PC-9 (cell line): ENCODE results near the gene STX5. TPM values are rescaled to one million over a fixed set of nuclear protein-coding genes. Genes with fewer than 3 reads are reported as not detected.
A peak's percentile ranks its signal among the peaks of the same experiment; 100 is the strongest.

Source experiments
- BruUV-seq: library from RNA; stranded (reverse); fragments of 400-500 nt; replicated peaks from 2 replicates; lab custom pipeline; 2021; lab: Mats Ljungman, UMichigan
- CTCF ChIA-PET: fragments of 300-600 bp; sonication (Branson Sonifier 250); formaldehyde crosslinking; loops from one replicate; lab custom pipeline; 2022; ENCODE audit warnings: antibody characterized with exemption; lab: Charles Lee
- POLR2A ChIA-PET: fragments of 300-600 bp; sonication (Branson Sonifier 250); formaldehyde crosslinking; loops from one replicate; lab custom pipeline; 2022; ENCODE audit warnings: antibody characterized with exemption; ENCODE audit not compliant: unreplicated experiment; lab: Charles Lee
- DNase-seq, 2 experiments: peaks; one replicate each; pipeline versions ENCODE4 v3.0.0 to v3.0.0-alpha.2; 2015 to 2022; ENCODE audit warnings: mixed read lengths in 1 of 2
- H2AFZ ChIP-seq: fragments of 200-600 bp; sonication (generic); 2 replicates; pipeline ENCODE4 v1.8.1; 2017; ENCODE audit warnings: antibody characterized with exemption
- H3F3A ChIP-seq: fragments of 200-600 bp; sonication (generic); 2 replicates; pipeline ENCODE4 v1.8.1; 2017; ENCODE audit warnings: antibody characterized with exemption, mild to moderate bottlenecking, low read depth; ENCODE audit not compliant: insufficient read depth
- H3K27ac ChIP-seq: fragments of 200-600 bp; sonication (generic); 2 replicates; pipeline ENCODE4 v1.6.1; 2016; ENCODE audit warnings: mixed run types
- H3K27me3 ChIP-seq: fragments of 200-600 bp; sonication (generic); 2 replicates; pipeline ENCODE4 v1.6.1; 2016; ENCODE audit warnings: low read depth, mixed run types; ENCODE audit not compliant: insufficient read depth
- H3K36me3 ChIP-seq: fragments of 200-600 bp; sonication (generic); 2 replicates; pipeline ENCODE4 v1.6.1; 2016; ENCODE audit warnings: low read depth, mixed run types
- H3K4me1 ChIP-seq: fragments of 200-600 bp; sonication (generic); replicated peaks from 2 replicates; pipeline ENCODE4 v1.6.1; 2016; ENCODE audit warnings: mixed run types; ENCODE audit not compliant: insufficient read depth
- H3K4me2 ChIP-seq: fragments of 200-600 bp; sonication (generic); 2 replicates; pipeline ENCODE4 v1.6.1; 2017; ENCODE audit warnings: mixed run types
- H3K4me3 ChIP-seq: fragments of 200-600 bp; sonication (generic); 2 replicates; pipeline ENCODE4 v1.6.1; 2016; ENCODE audit warnings: mixed run types
- H3K79me2 ChIP-seq: fragments of 200-600 bp; sonication (generic); 2 replicates; pipeline ENCODE4 v1.6.1; 2017; ENCODE audit warnings: low read depth, mixed run types
- H3K9me2 ChIP-seq: fragments of 200-600 bp; sonication (generic); 2 replicates; pipeline ENCODE4 v1.8.1; 2017; ENCODE audit warnings: mild to moderate bottlenecking; ENCODE audit not compliant: insufficient read depth
- H3K9me3 ChIP-seq: fragments of 200-600 bp; sonication (generic); 2 replicates; pipeline ENCODE4 v1.8.1; 2016; ENCODE audit warnings: low read depth; ENCODE audit not compliant: insufficient read depth
- H4K20me1 ChIP-seq: fragments of 200-600 bp; sonication (generic); 2 replicates; pipeline ENCODE4 v1.8.1; 2017; ENCODE audit not compliant: insufficient read depth
- CTCF ChIP-seq: fragments of 200-600 bp; sonication (generic); conservative IDR thresholded peaks from 2 replicates; pipeline ENCODE4 v1.6.1; 2017; ENCODE audit warnings: mixed run types, antibody characterized with exemption, mild to moderate bottlenecking, moderate library complexity
- EZH2 ChIP-seq: fragments of 200-600 bp; sonication (generic); IDR thresholded peaks from 2 replicates; pipeline ENCODE4 v1.8.0; 2017; ENCODE audit warnings: antibody characterized with exemption, low read depth
- intact Hi-C: fragments of 100-400 bp; cut with micrococcal nuclease; formaldehyde crosslinking; loops from one replicate; pipeline ENCODE4 v1.10.0; 2022; ENCODE audit not compliant: unreplicated experiment
- total RNA-seq: library from RNA; stranded (reverse); gene quantifications from 2 replicates; pipeline ENCODE4 v1.2.3, GENCODE V29; 2021

Gene STX5
- total RNA-seq, 1 experiment from 2014 or later = 65.8 TPM

GRCh38 chr11:62787005-62787759 lies 44.7 kb downstream of the STX5 start, which contains the start of gene TMEM179B:
TMEM179B (plus strand) TSS chr11:62787402; CDS start chr11:62787432, 30 bp downstream.
- Histone ChIP-seq H3K79me2 (peaks cover 49% of the 10 kb centered on the region), H3F3A (peaks cover 69% of the 10 kb centered on the region), H3K27me3 (no peaks in the 10 kb centered on the region), H3K27ac (peak within 1 kb of the TSS; percentile 74), H3K4me1 (peaks cover 32% of the 10 kb centered on the region), H3K4me3 (peak within 1 kb of the TSS; percentile 60), H4K20me1 (peaks cover 13% of the 10 kb centered on the region; the same call in 1 of the 2 replicates), H3K4me2 (peak within 1 kb of the TSS; percentile 80), H3K9me3 (no peaks in the 10 kb centered on the region), H2AFZ (peak within 1 kb of the TSS; percentile 76), H3K9me2 (no peaks in the 10 kb centered on the region), H3K36me3 (peaks cover 19% of the 10 kb centered on the region)
- DNase-seq = peak; percentile 98
- ChIA-PET CTCF (interaction anchor here (0.6 to 1.8 kb wide), 13 partner anchors 10 to 915 kb away, joined by 3 to 18 read pairs (median 4); partner anchors contain the start of genes POLR2G, TAF6L and ZBTB3), POLR2A (interaction anchor here (0.6 to 2.1 kb wide), 7 partner anchors 16 to 150 kb away, joined by 3 to 12 read pairs (median 5); partner anchors contain the start of genes C11orf98, CSKMT and TAF6L)
- BruUV-seq = no TSS peak
- intact Hi-C loops = loop anchor here (1.0 to 5.0 kb wide), 8 partner anchors 18 to 395 kb away; partner anchors contain the start of genes HNRNPUL2, NXF1, SLC3A2 and TTC9C
- TF ChIP-seq EZH2 = no peak
- peak; percentile 29 for TF ChIP-seq CTCF

- TF ChIP-seq CTCF (peak; percentile 96), EZH2 (no peak)
- peaks cover 13% of the 10 kb centered on the region; the same call in 1 of the 2 replicates for H4K20me1 ChIP-seq
- H3K27me3 ChIP-seq = no peaks in the 10 kb centered on the region
- H3F3A ChIP-seq = peaks cover 68% of the 10 kb centered on the region
- H2AFZ ChIP-seq = peak overlapping the region; percentile 76; the same call in 1 of the 2 replicates
- ChIA-PET POLR2A (interaction anchor here (0.5 to 2.1 kb wide), 10 partner anchors 15 to 1159 kb away, joined by 3 to 23 read pairs (median 6); partner anchors contain the start of gene TAF6L), CTCF (interaction anchor here (0.5 to 1.8 kb wide), 11 partner anchors 12 to 916 kb away, joined by 3 to 18 read pairs (median 4); partner anchors contain the start of genes TAF6L and ZBTB3)
- peaks cover 19% of the 10 kb centered on the region for H3K36me3 ChIP-seq
- H3K4me2 ChIP-seq = peak overlapping the region; percentile 80
- peaks cover 46% of the 10 kb centered on the region for H3K79me2 ChIP-seq
- no peaks in the 10 kb centered on the region for H3K9me3 ChIP-seq
- DNase-seq = peak; percentile 72 to 93
- peaks cover 29% of the 10 kb centered on the region for H3K4me1 ChIP-seq
- peak overlapping the region; percentile 60 for H3K4me3 ChIP-seq
- peak overlapping the region; percentile 74 for H3K27ac ChIP-seq
- intact Hi-C loops = loop anchor here (1.0 to 5.0 kb wide), 9 partner anchors 18 to 394 kb away; partner anchors contain the start of genes HNRNPUL2, NXF1, SLC3A2 and TTC9C
- H3K9me2 ChIP-seq = no peaks in the 10 kb centered on the region
- no TSS peak for BruUV-seq
Measured at GRCh38 chr11:62786318-62787004, 45.4 kb downstream of the STX5 start.

GRCh38 chr11:62782753-62783152 lies 49.1 kb downstream of the STX5 start:
- Histone ChIP-seq H3K4me1 (peaks cover 9% of the 10 kb centered on the region), H3K4me2 (no peak overlapping the region), H3K4me3 (no peak overlapping the region), H3K79me2 (peaks cover 9% of the 10 kb centered on the region; the same call in 1 of the 2 replicates), H3F3A (peaks cover 36% of the 10 kb centered on the region), H2AFZ (no peak overlapping the region), H3K36me3 (peaks cover 4% of the 10 kb centered on the region), H3K27me3 (no peaks in the 10 kb centered on the region), H4K20me1 (no peaks in the 10 kb centered on the region), H3K9me3 (no peaks in the 10 kb centered on the region), H3K27ac (no peak overlapping the region), H3K9me2 (no peaks in the 10 kb centered on the region)
- POLR2A ChIA-PET = no interaction called here
- CTCF ChIA-PET = no interaction called here
- intact Hi-C loops = no loop called here
- TF ChIP-seq CTCF (no peak), EZH2 (no peak)
- DNase-seq = no peak
- no TSS peak for BruUV-seq
